Esophagus squamous epithelium (tissue), 4 donors: ENCODE data around the gene ELAVL2.

Source experiments
- CTCF ChIP-seq, 6 experiments: fragments of 450-650 bp in 4 of 6; fragments of 200-600 bp in 2 of 6; sonication (generic) in 2 of 6; IDR thresholded peaks; one replicate each; pipeline ENCODE4 v1.5.1; 2016 to 2019; ENCODE audit warnings: antibody characterized with exemption in 6 of 6, mild to moderate bottlenecking in 4 of 6, moderate library complexity in 4 of 6
- POLR2A ChIP-seq, 4 donors: fragments of 450-650 bp; IDR thresholded peaks; one replicate each; pipeline ENCODE4 v1.6.1; 2017; ENCODE audit warnings: antibody characterized with exemption in 4 of 4, mild to moderate bottlenecking in 4 of 4, moderate library complexity in 3 of 4

- TF ChIP-seq POLR2A (IDR thresholded peaks at IDR 0.05) (no peak), CTCF (IDR thresholded peaks at IDR 0.05) (no peak)
These were observed 175.0 kb downstream of the ELAVL2 start for GRCh38 chr9:23651051-23651450.
